Astrocyte (in vitro differentiated cells and primary cell): Measurements from ENCODE around the gene TPP1. TPM values are rescaled to one million over a fixed set of nuclear protein-coding genes. Genes with fewer than 3 reads are reported as not detected.

Experiments
- DNase-seq: peaks from one replicate; pipeline ENCODE4 v3.0.0-alpha.2; 2010; ENCODE audit warnings: low read depth
- FAIRE-seq: peaks from 2 replicates; lab custom pipeline; 2011; peaks lifted over from hg19 to GRCh38; lab: Jason Lieb, UNC
- H2AFZ ChIP-seq: 2 replicates; pipeline ENCODE4 v1.6.0; 2012; ENCODE audit warnings: low read depth, low read length, inconsistent platforms
- H3K27ac ChIP-seq: 2 replicates; pipeline ENCODE4 v1.5.1; 2011; ENCODE audit warnings: low read depth, low read length, inconsistent platforms
- H3K27me3 ChIP-seq: 2 replicates; pipeline ENCODE4 v1.6.0; 2011; ENCODE audit warnings: low read length, inconsistent platforms; ENCODE audit not compliant: insufficient read depth
- H3K36me3 ChIP-seq: 2 replicates; pipeline ENCODE4 v1.5.1; 2011; ENCODE audit warnings: low read length, inconsistent platforms; ENCODE audit not compliant: insufficient read depth
- H3K4me1 ChIP-seq: 2 replicates; pipeline ENCODE4 v1.5.1; 2011; ENCODE audit warnings: low read length, inconsistent platforms; ENCODE audit not compliant: insufficient read depth
- H3K4me2 ChIP-seq: 2 replicates; pipeline ENCODE4 v1.6.0; 2012; ENCODE audit warnings: low read length, inconsistent platforms
- H3K4me3 ChIP-seq: 2 replicates; pipeline ENCODE4 v1.5.1; 2011; ENCODE audit warnings: low read depth, mild to moderate bottlenecking, low read length, inconsistent platforms; ENCODE audit not compliant: insufficient read depth
- H3K79me2 ChIP-seq: 2 replicates; pipeline ENCODE4 v1.6.0; 2012; ENCODE audit warnings: mild to moderate bottlenecking, low read length, inconsistent platforms; ENCODE audit not compliant: insufficient read depth
- H3K9ac ChIP-seq: 2 replicates; pipeline ENCODE4 v1.6.0; 2012; ENCODE audit warnings: mild to moderate bottlenecking, low read length, inconsistent platforms
- H3K9me3 ChIP-seq: 2 replicates; pipeline ENCODE4 v1.5.1; 2012; ENCODE audit warnings: low read depth, mild to moderate bottlenecking, low read length, inconsistent platforms; ENCODE audit not compliant: insufficient read depth
- H4K20me1 ChIP-seq: 2 replicates; pipeline ENCODE4 v1.6.0; 2012; ENCODE audit warnings: low read length, inconsistent platforms; ENCODE audit not compliant: insufficient read depth
- H3K27ac Mint-ChIP-seq: one replicate; pipeline ENCODE4 v1.8.0; 2021; ENCODE audit warnings: mild to moderate bottlenecking, mixed read lengths; ENCODE audit not compliant: unreplicated experiment
- H3K27me3 Mint-ChIP-seq: one replicate; pipeline ENCODE4 v1.8.0; 2021; ENCODE audit warnings: low read depth, mixed read lengths; ENCODE audit not compliant: unreplicated experiment
- H3K36me3 Mint-ChIP-seq: one replicate; pipeline ENCODE4 v1.8.0; 2021; ENCODE audit warnings: low read depth, mixed read lengths; ENCODE audit not compliant: unreplicated experiment
- H3K4me1 Mint-ChIP-seq: one replicate; pipeline ENCODE4 v1.8.0; 2021; ENCODE audit warnings: low read depth, mixed read lengths; ENCODE audit not compliant: unreplicated experiment
- H3K4me3 Mint-ChIP-seq: one replicate; pipeline ENCODE4 v1.8.0; 2021; ENCODE audit warnings: mild to moderate bottlenecking, moderate library complexity, mixed read lengths; ENCODE audit not compliant: unreplicated experiment
- H3K9me3 Mint-ChIP-seq: one replicate; pipeline ENCODE4 v1.8.0; 2021; ENCODE audit warnings: mild to moderate bottlenecking, mixed read lengths; ENCODE audit not compliant: unreplicated experiment
- EZH2 ChIP-seq: IDR thresholded peaks from 2 replicates; pipeline ENCODE4 v1.6.1; 2012; ENCODE audit warnings: mild to moderate bottlenecking, low read length, inconsistent platforms; ENCODE audit not compliant: insufficient read depth
- total RNA-seq: library from RNA; stranded (reverse); gene quantifications from 2 replicates; pipeline ENCODE4 v1.2.1, GENCODE V29; 2021
- TF ChIP-seq, protein P1 (sequence below): IDR thresholded peaks from 2 replicates; pipeline ENCODE4 v1.5.1; 2011; ENCODE audit warnings: low read depth, mild to moderate bottlenecking, inconsistent platforms, low read length, moderate library complexity; ENCODE audit not compliant: insufficient read depth

Gene TPP1
- total RNA-seq, 1 donor from 2014 or later: 43.4 TPM

GRCh38 chr11:6628526-6628925 is 9.3 kb upstream of the TPP1 start:
- H3K27ac Mint-ChIP-seq: no peak overlapping the region
- H3K9me3 Mint-ChIP-seq: no peaks in the 10 kb centered on the region
- H3K4me1 Mint-ChIP-seq: no peaks in the 10 kb centered on the region
- FAIRE-seq (no peak), DNase-seq (no peak)
- Histone ChIP-seq H3K4me2 (no peak overlapping the region), H3K4me3 (no peak overlapping the region), H2AFZ (no peak overlapping the region), H3K27ac (no peak overlapping the region), H3K36me3 (no peaks in the 10 kb centered on the region), H3K27me3 (no peaks in the 10 kb centered on the region), H4K20me1 (no peaks in the 10 kb centered on the region), H3K4me1 (no peaks in the 10 kb centered on the region), H3K9ac (no peak overlapping the region), H3K79me2 (no peaks in the 10 kb centered on the region), H3K9me3 (no peaks in the 10 kb centered on the region)
- peaks cover 21% of the 10 kb centered on the region for H3K36me3 Mint-ChIP-seq
- TF ChIP-seq, protein P1, sequence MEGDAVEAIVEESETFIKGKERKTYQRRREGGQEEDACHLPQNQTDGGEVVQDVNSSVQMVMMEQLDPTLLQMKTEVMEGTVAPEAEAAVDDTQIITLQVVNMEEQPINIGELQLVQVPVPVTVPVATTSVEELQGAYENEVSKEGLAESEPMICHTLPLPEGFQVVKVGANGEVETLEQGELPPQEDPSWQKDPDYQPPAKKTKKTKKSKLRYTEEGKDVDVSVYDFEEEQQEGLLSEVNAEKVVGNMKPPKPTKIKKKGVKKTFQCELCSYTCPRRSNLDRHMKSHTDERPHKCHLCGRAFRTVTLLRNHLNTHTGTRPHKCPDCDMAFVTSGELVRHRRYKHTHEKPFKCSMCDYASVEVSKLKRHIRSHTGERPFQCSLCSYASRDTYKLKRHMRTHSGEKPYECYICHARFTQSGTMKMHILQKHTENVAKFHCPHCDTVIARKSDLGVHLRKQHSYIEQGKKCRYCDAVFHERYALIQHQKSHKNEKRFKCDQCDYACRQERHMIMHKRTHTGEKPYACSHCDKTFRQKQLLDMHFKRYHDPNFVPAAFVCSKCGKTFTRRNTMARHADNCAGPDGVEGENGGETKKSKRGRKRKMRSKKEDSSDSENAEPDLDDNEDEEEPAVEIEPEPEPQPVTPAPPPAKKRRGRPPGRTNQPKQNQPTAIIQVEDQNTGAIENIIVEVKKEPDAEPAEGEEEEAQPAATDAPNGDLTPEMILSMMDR: no peak
- no peak for TF ChIP-seq EZH2
- H3K27me3 Mint-ChIP-seq: peaks cover 48% of the 10 kb centered on the region
- no peak overlapping the region for H3K4me3 Mint-ChIP-seq

- Histone ChIP-seq H4K20me1 (no peaks in the 10 kb centered on the region), H3K27ac (no peak overlapping the region), H3K4me3 (no peak overlapping the region), H3K79me2 (no peaks in the 10 kb centered on the region), H3K4me1 (no peaks in the 10 kb centered on the region), H3K27me3 (no peaks in the 10 kb centered on the region), H3K9ac (no peak overlapping the region), H2AFZ (no peak overlapping the region), H3K9me3 (no peaks in the 10 kb centered on the region), H3K4me2 (no peak overlapping the region), H3K36me3 (no peaks in the 10 kb centered on the region)
- DNase-seq: no peak
- no peak overlapping the region for H3K4me3 Mint-ChIP-seq
- H3K9me3 Mint-ChIP-seq: no peaks in the 10 kb centered on the region
- peaks cover 47% of the 10 kb centered on the region for H3K27me3 Mint-ChIP-seq
- H3K36me3 Mint-ChIP-seq: peaks cover 19% of the 10 kb centered on the region
- no peak for TF ChIP-seq EZH2
- TF ChIP-seq, protein P1: no peak
- H3K27ac Mint-ChIP-seq: no peak overlapping the region
- FAIRE-seq: no peak
- H3K4me1 Mint-ChIP-seq: no peaks in the 10 kb centered on the region
Observed at GRCh38 chr11:6627762-6628241, 8.6 kb upstream of the TPP1 start.

- FAIRE-seq (no peak), DNase-seq (no peak)
- Histone ChIP-seq H3K79me2 (no peaks in the 10 kb centered on the region), H3K4me3 (no peak overlapping the region), H3K27me3 (no peaks in the 10 kb centered on the region), H4K20me1 (no peaks in the 10 kb centered on the region), H2AFZ (no peak overlapping the region), H3K9me3 (no peaks in the 10 kb centered on the region), H3K36me3 (no peaks in the 10 kb centered on the region), H3K4me2 (no peak overlapping the region), H3K27ac (no peak overlapping the region), H3K9ac (no peak overlapping the region), H3K4me1 (no peaks in the 10 kb centered on the region)
- TF ChIP-seq, protein P1: no peak
- TF ChIP-seq EZH2: no peak
- Mint-ChIP-seq H3K4me3 (no peak overlapping the region), H3K9me3 (no peaks in the 10 kb centered on the region), H3K27me3 (peaks cover 46% of the 10 kb centered on the region), H3K4me1 (no peaks in the 10 kb centered on the region), H3K27ac (no peak overlapping the region), H3K36me3 (peaks cover 16% of the 10 kb centered on the region)
Observed at GRCh38 chr11:6626971-6627761, 7.9 kb upstream of the TPP1 start.
